VCaP (cell line): Measurements from ENCODE around the gene GABARAPL2.
A peak's percentile ranks its signal among the peaks of the same experiment; 100 is the strongest.

Source experiments
- H3K27ac ChIP-seq: fragments of 450-650 bp; 2 replicates; pipeline ENCODE4 v1.5.1; 2017
- CTCF ChIP-seq: fragments of 450-650 bp; conservative IDR thresholded peaks from 2 replicates; pipeline ENCODE4 v1.5.1; 2017; ENCODE audit warnings: mild to moderate bottlenecking, moderate library complexity

Gene GABARAPL2

GRCh38 chr16:75556431-75556950 lies 9.7 kb upstream of the GABARAPL2 start:
- no peak for TF ChIP-seq CTCF
- peak overlapping the region; percentile 63 for H3K27ac ChIP-seq

GRCh38 chr16:75558846-75559401 lies 7.3 kb upstream of the GABARAPL2 start:
- no peak overlapping the region for H3K27ac ChIP-seq

GRCh38 chr16:75559564-75560372 lies 6.4 kb upstream of the GABARAPL2 start:
- no peak overlapping the region for H3K27ac ChIP-seq
- TF ChIP-seq CTCF = no peak

More at GRCh38 chr16:75558846-75559401, 7.3 kb upstream of the GABARAPL2 start:
- no peak for TF ChIP-seq CTCF

- no peak for TF ChIP-seq CTCF
- peak overlapping the region; percentile 71 for H3K27ac ChIP-seq
These were observed 539 bp upstream of the GABARAPL2 start for GRCh38 chr16:75565640-75566039.

GRCh38 chr16:75566758-75567255 lies 628 bp downstream of the GABARAPL2 start:
- no peak for TF ChIP-seq CTCF

GRCh38 chr16:75567911-75568310 lies 1.7 kb downstream of the GABARAPL2 start:
- TF ChIP-seq CTCF = no peak

More at GRCh38 chr16:75566758-75567255, 628 bp downstream of the GABARAPL2 start:
- peak overlapping the region; percentile 71 for H3K27ac ChIP-seq

GRCh38 chr16:75570396-75571065 lies 4.4 kb downstream of the GABARAPL2 start:
- no peak overlapping the region for H3K27ac ChIP-seq
- TF ChIP-seq CTCF = no peak

More at GRCh38 chr16:75567911-75568310, 1.7 kb downstream of the GABARAPL2 start:
- no peak overlapping the region for H3K27ac ChIP-seq
